KMS-11 (cell line): ENCODE measurements around the gene PCSK9.

Experiments used
- H2AFZ ChIP-seq: fragments of 200-600 bp; sonication (generic); 2 replicates; pipeline ENCODE4 v1.6.1; 2016; ENCODE audit warnings: antibody characterized with exemption, mixed run types, low read depth
- H3K27ac ChIP-seq: fragments of 200-600 bp; sonication (generic); 2 replicates; pipeline ENCODE4 v1.6.1; 2016; ENCODE audit warnings: mild to moderate bottlenecking, mixed run types
- H3K27me3 ChIP-seq: fragments of 200-600 bp; sonication (generic); 2 replicates; pipeline ENCODE4 v1.6.1; 2017; ENCODE audit warnings: mild to moderate bottlenecking, low read depth, mixed run types, moderate library complexity; ENCODE audit not compliant: insufficient read depth
- H3K36me3 ChIP-seq: fragments of 200-600 bp; sonication (generic); 2 replicates; pipeline ENCODE4 v1.6.1; 2017; ENCODE audit warnings: mild to moderate bottlenecking, mixed run types; ENCODE audit not compliant: insufficient read depth
- H3K4me1 ChIP-seq: fragments of 200-600 bp; sonication (generic); 2 replicates; pipeline ENCODE4 v1.6.1; 2016; ENCODE audit warnings: mild to moderate bottlenecking, low read depth, mixed run types; ENCODE audit not compliant: poor library complexity, severe bottlenecking
- H3K4me2 ChIP-seq: fragments of 200-600 bp; sonication (generic); 2 replicates; pipeline ENCODE4 v1.7.0; 2016; ENCODE audit warnings: mild to moderate bottlenecking, mixed run types
- H3K4me3 ChIP-seq: fragments of 200-600 bp; sonication (generic); IDR thresholded peaks from 2 replicates; pipeline ENCODE4 v1.6.1; 2017; ENCODE audit warnings: low read depth, low read length, mixed read lengths; ENCODE audit not compliant: insufficient read depth
- H3K79me2 ChIP-seq: fragments of 200-600 bp; sonication (generic); 2 replicates; pipeline ENCODE4 v1.6.1; 2016; ENCODE audit warnings: low read depth, mixed run types; ENCODE audit not compliant: insufficient read depth
- H3K9ac ChIP-seq: fragments of 200-600 bp; sonication (generic); 2 replicates; pipeline ENCODE4 v1.6.1; 2016; ENCODE audit warnings: mild to moderate bottlenecking, mixed run types
- H4K20me1 ChIP-seq: fragments of 200-600 bp; sonication (generic); 2 replicates; pipeline ENCODE4 v1.6.1; 2016; ENCODE audit warnings: mild to moderate bottlenecking, mixed run types; ENCODE audit not compliant: insufficient read depth
- CTCF ChIP-seq: fragments of 200-600 bp; sonication (generic); conservative IDR thresholded peaks from 2 replicates; pipeline ENCODE4 v1.6.1; 2017; ENCODE audit warnings: low read depth, mild to moderate bottlenecking, antibody characterized with exemption, low read length, moderate library complexity, mixed read lengths

The PCSK9 gene

GRCh38 chr1:55049914-55050278 lies 10.5 kb downstream of the PCSK9 start:
- Histone ChIP-seq H3K27me3 (no peaks in the 10 kb centered on the region), H3K27ac (no peak overlapping the region), H4K20me1 (no peaks in the 10 kb centered on the region), H3K4me2 (no peak overlapping the region), H3K9ac (no peak overlapping the region), H3K36me3 (no peaks in the 10 kb centered on the region), H3K4me1 (no peaks in the 10 kb centered on the region), H2AFZ (no peak overlapping the region), H3K4me3 (no peak overlapping the region), H3K79me2 (no peaks in the 10 kb centered on the region)
- no peak for TF ChIP-seq CTCF

GRCh38 chr1:55050283-55050682 lies 10.9 kb downstream of the PCSK9 start:
- no peaks in the 10 kb centered on the region for H3K27me3 ChIP-seq
- no peaks in the 10 kb centered on the region for H3K79me2 ChIP-seq
- no peaks in the 10 kb centered on the region for H4K20me1 ChIP-seq
- no peak overlapping the region for H3K27ac ChIP-seq
- no peak overlapping the region for H3K4me3 ChIP-seq
- H3K36me3 ChIP-seq, result no peaks in the 10 kb centered on the region
- TF ChIP-seq CTCF, result no peak
- H3K4me1 ChIP-seq, result no peaks in the 10 kb centered on the region
- H3K9ac ChIP-seq, result no peak overlapping the region
- no peak overlapping the region for H3K4me2 ChIP-seq
- H2AFZ ChIP-seq, result no peak overlapping the region

- H4K20me1 ChIP-seq, result no peaks in the 10 kb centered on the region
Observed at GRCh38 chr1:55051169-55051568, 11.8 kb downstream of the PCSK9 start.

GRCh38 chr1:55051621-55052020 lies 12.3 kb downstream of the PCSK9 start:
- no peaks in the 10 kb centered on the region for H3K36me3 ChIP-seq
- no peak overlapping the region for H3K4me3 ChIP-seq
- H4K20me1 ChIP-seq, result no peaks in the 10 kb centered on the region
- H3K9ac ChIP-seq, result no peak overlapping the region
- no peaks in the 10 kb centered on the region for H3K4me1 ChIP-seq
- no peaks in the 10 kb centered on the region for H3K79me2 ChIP-seq
- TF ChIP-seq CTCF, result no peak
- H3K4me2 ChIP-seq, result no peak overlapping the region
- H2AFZ ChIP-seq, result no peak overlapping the region
- H3K27me3 ChIP-seq, result no peaks in the 10 kb centered on the region
- no peak overlapping the region for H3K27ac ChIP-seq

More at GRCh38 chr1:55051169-55051568, 11.8 kb downstream of the PCSK9 start:
- Histone ChIP-seq H2AFZ (no peak overlapping the region), H3K27ac (no peak overlapping the region), H3K4me3 (no peak overlapping the region), H3K9ac (no peak overlapping the region), H3K27me3 (no peaks in the 10 kb centered on the region), H3K36me3 (no peaks in the 10 kb centered on the region), H3K4me2 (no peak overlapping the region), H3K4me1 (no peaks in the 10 kb centered on the region), H3K79me2 (no peaks in the 10 kb centered on the region)
- no peak for TF ChIP-seq CTCF
